Hepatocyte (in vitro differentiated cells): ENCODE measurements around the gene UBE2G1. TPM values are rescaled to one million over a fixed set of nuclear protein-coding genes. Genes with fewer than 3 reads are reported as not detected.

Experiments used
- DNase-seq: peaks from one replicate; pipeline ENCODE4 v3.0.0-alpha.2; 2016; ENCODE audit warnings: low spot score
- H2AFZ ChIP-seq: fragments of 200-600 bp; sonication (generic); 2 replicates; pipeline ENCODE4 v1.6.0; 2016; ENCODE audit warnings: antibody characterized with exemption, mild to moderate bottlenecking
- H3K27ac ChIP-seq: fragments of 200-600 bp; sonication (generic); 2 replicates; pipeline ENCODE4 v1.5.1; 2016; ENCODE audit warnings: mild to moderate bottlenecking
- H3K27me3 ChIP-seq: fragments of 200-600 bp; sonication (generic); 2 replicates; pipeline ENCODE4 v1.6.1; 2016
- H3K36me3 ChIP-seq: fragments of 200-600 bp; sonication (generic); replicated peaks from 2 replicates; pipeline ENCODE4 v1.5.1; 2016; ENCODE audit warnings: low read depth; ENCODE audit not compliant: insufficient read depth
- H3K4me1 ChIP-seq: fragments of 200-600 bp; sonication (generic); 2 replicates; pipeline ENCODE4 v1.5.1; 2016; ENCODE audit warnings: mild to moderate bottlenecking, moderate library complexity; ENCODE audit not compliant: insufficient read depth
- H3K4me2 ChIP-seq: fragments of 200-600 bp; sonication (generic); 2 replicates; pipeline ENCODE4 v1.6.0; 2016
- H3K4me3 ChIP-seq: fragments of 200-600 bp; sonication (generic); 2 replicates; pipeline ENCODE4 v1.5.1; 2016; ENCODE audit warnings: mild to moderate bottlenecking
- H3K79me2 ChIP-seq: fragments of 200-600 bp; sonication (generic); 2 replicates; pipeline ENCODE4 v1.6.0; 2017; ENCODE audit warnings: mild to moderate bottlenecking
- H3K9me2 ChIP-seq: fragments of 200-600 bp; sonication (generic); replicated peaks from 2 replicates; pipeline ENCODE4 v1.6.0; 2017; ENCODE audit warnings: mild to moderate bottlenecking; ENCODE audit not compliant: insufficient read depth
- H3K9me3 ChIP-seq: fragments of 200-600 bp; sonication (generic); 2 replicates; pipeline ENCODE4 v1.5.1; 2016; ENCODE audit warnings: low read depth, mild to moderate bottlenecking
- H4K20me1 ChIP-seq: fragments of 200-600 bp; sonication (generic); 2 replicates; pipeline ENCODE4 v1.6.0; 2016; ENCODE audit warnings: mild to moderate bottlenecking; ENCODE audit not compliant: insufficient read depth, poor library complexity, severe bottlenecking
- EZH2 ChIP-seq: fragments of 200-600 bp; sonication (generic); IDR thresholded peaks from 2 replicates; pipeline ENCODE4 v1.6.1; 2016; ENCODE audit warnings: antibody characterized with exemption, mild to moderate bottlenecking, borderline replicate concordance
- EZH2phosphoT487 ChIP-seq: fragments of 200-600 bp; sonication (generic); IDR thresholded peaks from one replicate; pipeline ENCODE4 v1.6.1; 2018; ENCODE audit warnings: antibody characterized with exemption, mild to moderate bottlenecking, low read depth, moderate library complexity; ENCODE audit not compliant: unreplicated experiment, severe bottlenecking
- WGBS: methylation state at CpG from one replicate; pipeline ENCODE4 v1.1.6; 2016; ENCODE audit warnings: low lambda C conversion rate; ENCODE audit errors: missing lambda C conversion rate; 5-methylcytosine and 5-hydroxymethylcytosine counted together
- polyA plus RNA-seq: library from polyadenylated mRNA; unstranded; fragments of >200 nt; fragmentation: Nextera tagmentation; extraction: Ambion mirVana; gene quantifications from 2 replicates; pipeline ENCODE4 v1.2.1, GENCODE V29; 2016
- total RNA-seq: library from RNA; depleted of rRNA; stranded (reverse); fragments of >200 nt; gene quantifications from 2 replicates; pipeline ENCODE4 v1.2.3, GENCODE V29; 2014
- TF ChIP-seq, protein P1 (sequence below): fragments of 200-600 bp; sonication (generic); IDR thresholded peaks from 2 replicates; pipeline ENCODE4 v1.5.1; 2016; ENCODE audit warnings: antibody characterized with exemption, mild to moderate bottlenecking; ENCODE audit not compliant: poor library complexity

Gene UBE2G1
- total and polyA plus RNA-seq, 2 experiments from 2014 or later, result 65.1 to 78.8 TPM

- peaks cover 47% of the 10 kb centered on the region for H4K20me1 ChIP-seq
- no peaks in the 10 kb centered on the region for H3K9me3 ChIP-seq
- H3K36me3 ChIP-seq, result no peaks in the 10 kb centered on the region
- H2AFZ ChIP-seq, result peak overlapping the region; percentile 67
- peak; percentile 94 for DNase-seq
- peaks cover 58% of the 10 kb centered on the region for H3K79me2 ChIP-seq
- H3K27me3 ChIP-seq, result no peaks in the 10 kb centered on the region
- peaks cover 7% of the 10 kb centered on the region for H3K4me1 ChIP-seq
- peak overlapping the region; percentile 92 for H3K4me2 ChIP-seq
- TF ChIP-seq EZH2 (no peak), EZH2phosphoT487 (no peak)
- WGBS, result under 1% methylated on average over 14 of the region's 38 CpGs
- H3K4me3 ChIP-seq, result peak overlapping the region; percentile 92
- H3K27ac ChIP-seq, result peak overlapping the region; percentile 98
- no peaks in the 10 kb centered on the region for H3K9me2 ChIP-seq
These were observed 1.3 kb downstream of the UBE2G1 start for GRCh38 chr17:4365103-4365627.

DNA sequence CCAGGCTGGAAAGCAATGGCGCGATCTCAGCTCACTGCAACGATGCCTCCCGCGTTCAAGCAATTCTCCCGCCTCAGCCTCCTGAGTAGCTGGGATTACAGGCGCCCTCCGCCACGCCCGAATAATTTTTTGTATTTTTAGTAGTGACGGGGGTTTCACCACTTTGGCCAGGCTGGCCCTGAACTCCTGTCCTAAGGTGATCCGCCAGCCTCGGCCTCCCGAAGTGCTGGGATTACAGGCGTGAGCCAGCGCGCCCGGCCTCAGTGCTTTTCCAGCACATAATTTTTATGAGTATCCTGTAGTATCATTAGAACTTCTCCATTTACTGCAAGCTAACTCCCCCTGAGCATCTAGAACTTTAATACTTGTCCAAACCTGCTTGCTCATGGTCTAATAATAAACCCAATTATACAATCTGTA lies 1.8 kb downstream of the UBE2G1 start:
- no peaks in the 10 kb centered on the region for H3K9me2 ChIP-seq
- H2AFZ ChIP-seq, result peak overlapping the region; percentile 67
- H3K27me3 ChIP-seq, result no peaks in the 10 kb centered on the region
- WGBS, result 73% methylated on average over 18 of the region's 18 CpGs
- no peak for DNase-seq
- H3K4me1 ChIP-seq, result peaks cover 7% of the 10 kb centered on the region
- TF ChIP-seq EZH2phosphoT487 (no peak), EZH2 (no peak)
- TF ChIP-seq, protein P1, sequence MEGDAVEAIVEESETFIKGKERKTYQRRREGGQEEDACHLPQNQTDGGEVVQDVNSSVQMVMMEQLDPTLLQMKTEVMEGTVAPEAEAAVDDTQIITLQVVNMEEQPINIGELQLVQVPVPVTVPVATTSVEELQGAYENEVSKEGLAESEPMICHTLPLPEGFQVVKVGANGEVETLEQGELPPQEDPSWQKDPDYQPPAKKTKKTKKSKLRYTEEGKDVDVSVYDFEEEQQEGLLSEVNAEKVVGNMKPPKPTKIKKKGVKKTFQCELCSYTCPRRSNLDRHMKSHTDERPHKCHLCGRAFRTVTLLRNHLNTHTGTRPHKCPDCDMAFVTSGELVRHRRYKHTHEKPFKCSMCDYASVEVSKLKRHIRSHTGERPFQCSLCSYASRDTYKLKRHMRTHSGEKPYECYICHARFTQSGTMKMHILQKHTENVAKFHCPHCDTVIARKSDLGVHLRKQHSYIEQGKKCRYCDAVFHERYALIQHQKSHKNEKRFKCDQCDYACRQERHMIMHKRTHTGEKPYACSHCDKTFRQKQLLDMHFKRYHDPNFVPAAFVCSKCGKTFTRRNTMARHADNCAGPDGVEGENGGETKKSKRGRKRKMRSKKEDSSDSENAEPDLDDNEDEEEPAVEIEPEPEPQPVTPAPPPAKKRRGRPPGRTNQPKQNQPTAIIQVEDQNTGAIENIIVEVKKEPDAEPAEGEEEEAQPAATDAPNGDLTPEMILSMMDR, result no peak
- H3K4me2 ChIP-seq, result peak overlapping the region; percentile 92
- no peaks in the 10 kb centered on the region for H3K9me3 ChIP-seq
- H3K79me2 ChIP-seq, result peaks cover 64% of the 10 kb centered on the region
- H3K4me3 ChIP-seq, result peak overlapping the region; percentile 92
- H4K20me1 ChIP-seq, result peaks cover 53% of the 10 kb centered on the region
- H3K27ac ChIP-seq, result peak overlapping the region; percentile 98
- H3K36me3 ChIP-seq, result no peaks in the 10 kb centered on the region

- 85% methylated on average over 4 of the region's 4 CpGs for WGBS
- Histone ChIP-seq H3K4me1 (peaks cover 7% of the 10 kb centered on the region), H3K79me2 (peaks cover 89% of the 10 kb centered on the region), H3K4me2 (no peak overlapping the region), H4K20me1 (peaks cover 78% of the 10 kb centered on the region), H2AFZ (no peak overlapping the region), H3K27me3 (no peaks in the 10 kb centered on the region), H3K27ac (no peak overlapping the region), H3K4me3 (no peak overlapping the region), H3K9me3 (no peaks in the 10 kb centered on the region), H3K36me3 (no peaks in the 10 kb centered on the region), H3K9me2 (no peaks in the 10 kb centered on the region)
- TF ChIP-seq, protein P1, result peak; percentile 27
- TF ChIP-seq EZH2phosphoT487, result no peak
- no peak for DNase-seq
These were observed 4.3 kb downstream of the UBE2G1 start for GRCh38 chr17:4362141-4362540.

GRCh38 chr17:4358154-4358553 lies 8.3 kb downstream of the UBE2G1 start:
- H3K4me1 ChIP-seq, result no peaks in the 10 kb centered on the region
- H3K4me2 ChIP-seq, result no peak overlapping the region
- DNase-seq, result no peak
- no peak overlapping the region for H3K4me3 ChIP-seq
- H3K79me2 ChIP-seq, result peaks cover 100% of the 10 kb centered on the region
- TF ChIP-seq EZH2phosphoT487, result no peak
- TF ChIP-seq, protein P1, result no peak
- TF ChIP-seq EZH2, result no peak
- no peaks in the 10 kb centered on the region for H3K27me3 ChIP-seq
- no peaks in the 10 kb centered on the region for H3K36me3 ChIP-seq
- H2AFZ ChIP-seq, result no peak overlapping the region
- 98% methylated on average over 4 of the region's 4 CpGs for WGBS
- H4K20me1 ChIP-seq, result peaks cover 96% of the 10 kb centered on the region
- no peaks in the 10 kb centered on the region for H3K9me3 ChIP-seq
- H3K27ac ChIP-seq, result no peak overlapping the region
- H3K9me2 ChIP-seq, result no peaks in the 10 kb centered on the region
